Measurements from ENCODE around the gene RMI2.
"Not testable (repeated sequence)": the region's sequence is repeated elsewhere in the genome, so short reads cannot be mapped to it uniquely, and the experiment has no call there.

The RMI2 gene

GRCh38 chr16:11356573-11357331 lies 11.5 kb downstream of the RMI2 start:
- DNase-seq: peak; percentile 26

- no peak for DNase-seq
These were observed 13.3 kb downstream of the RMI2 start for GRCh38 chr16:11358531-11358930.

GRCh38 chr16:11359370-11359769 lies 14.1 kb downstream of the RMI2 start:
- no peak for DNase-seq

- no peak for DNase-seq
These were observed 15.5 kb downstream of the RMI2 start for GRCh38 chr16:11360641-11361373.

GRCh38 chr16:11361701-11362451 lies 16.6 kb downstream of the RMI2 start:
- no peak for DNase-seq

- no peak for DNase-seq
These were observed 18.6 kb downstream of the RMI2 start for GRCh38 chr16:11363927-11364258.

- no peak for DNase-seq
These were observed 22.2 kb downstream of the RMI2 start for GRCh38 chr16:11367483-11367906.

DNA sequence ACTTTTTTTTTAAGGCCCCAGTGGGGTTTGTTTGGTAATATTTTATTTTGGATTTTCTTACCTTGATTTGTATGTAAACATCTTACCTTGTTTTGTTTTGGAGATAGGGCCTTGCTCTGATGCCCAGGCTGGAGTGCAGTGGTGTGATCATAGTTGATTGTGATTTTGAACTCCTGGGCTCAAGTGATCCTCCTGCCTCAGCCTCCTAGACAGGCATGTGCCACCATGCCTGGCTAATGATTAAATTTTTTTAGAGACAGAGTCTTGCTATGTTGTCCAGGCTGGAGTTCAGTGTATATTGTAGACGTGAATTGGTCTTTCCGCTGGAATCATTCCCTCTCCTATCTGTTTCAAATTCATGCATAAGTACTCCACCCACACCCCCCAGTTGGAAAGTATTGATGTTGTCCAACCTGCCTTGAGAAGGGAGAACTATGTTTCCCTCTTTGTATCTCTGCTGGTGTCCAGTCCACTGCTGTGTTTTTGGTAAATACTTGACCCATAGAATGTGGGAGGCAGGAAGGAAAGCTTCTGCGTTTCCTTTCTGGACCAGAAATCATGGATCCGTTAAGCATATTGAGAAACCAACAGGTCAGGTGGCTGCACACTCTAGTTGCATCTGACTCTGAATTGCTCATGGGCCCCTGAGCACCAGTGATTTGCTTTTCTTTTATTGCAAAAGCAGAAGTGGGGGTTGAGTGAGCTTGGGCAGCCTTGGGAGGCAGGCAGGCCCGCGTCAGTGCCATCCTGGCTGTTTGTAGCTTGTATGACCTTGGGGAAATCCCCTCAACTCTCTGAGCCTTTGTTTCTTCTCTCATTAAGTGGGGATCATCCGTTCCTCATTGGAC lies 25.0 kb downstream of the RMI2 start:
- DNase-seq: no peak

- not testable (repeated sequence) for DNase-seq
These were observed 25.6 kb downstream of the RMI2 start for GRCh38 chr16:11370932-11371279.

GRCh38 chr16:11372073-11372828 lies 27.0 kb downstream of the RMI2 start:
- no peak for DNase-seq

- DNase-seq: no peak
These were observed 27.6 kb downstream of the RMI2 start for GRCh38 chr16:11372829-11373306.

- DNase-seq: no peak
These were observed 29.0 kb downstream of the RMI2 start for GRCh38 chr16:11374255-11374654.

GRCh38 chr16:11377154-11377553 lies 31.9 kb downstream of the RMI2 start:
- no peak for DNase-seq

GRCh38 chr16:11378951-11379350 lies 33.7 kb downstream of the RMI2 start:
- not testable (repeated sequence) for DNase-seq

GRCh38 chr16:11379420-11379819 lies 34.2 kb downstream of the RMI2 start:
- DNase-seq: no peak

DNA sequence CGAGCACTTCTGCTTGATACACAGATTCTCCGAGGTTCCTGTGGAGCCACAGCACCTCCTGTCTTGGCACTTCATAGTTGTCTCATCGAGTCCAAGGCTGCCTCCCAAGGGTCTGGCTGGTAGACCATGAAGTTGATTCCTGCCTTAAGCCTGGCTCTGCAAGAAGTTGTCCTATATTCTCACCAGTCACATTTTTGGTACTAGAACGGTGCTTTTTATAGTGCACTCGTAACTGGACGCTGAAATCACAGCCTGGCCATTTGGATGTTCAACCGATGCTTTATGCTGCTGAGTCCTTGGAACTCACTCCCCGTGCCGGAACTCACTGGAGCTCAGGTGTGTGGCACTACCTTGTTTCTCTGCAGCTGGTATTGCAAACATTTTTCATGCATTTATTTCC lies 35.6 kb downstream of the RMI2 start:
- DNase-seq: no peak

DNA sequence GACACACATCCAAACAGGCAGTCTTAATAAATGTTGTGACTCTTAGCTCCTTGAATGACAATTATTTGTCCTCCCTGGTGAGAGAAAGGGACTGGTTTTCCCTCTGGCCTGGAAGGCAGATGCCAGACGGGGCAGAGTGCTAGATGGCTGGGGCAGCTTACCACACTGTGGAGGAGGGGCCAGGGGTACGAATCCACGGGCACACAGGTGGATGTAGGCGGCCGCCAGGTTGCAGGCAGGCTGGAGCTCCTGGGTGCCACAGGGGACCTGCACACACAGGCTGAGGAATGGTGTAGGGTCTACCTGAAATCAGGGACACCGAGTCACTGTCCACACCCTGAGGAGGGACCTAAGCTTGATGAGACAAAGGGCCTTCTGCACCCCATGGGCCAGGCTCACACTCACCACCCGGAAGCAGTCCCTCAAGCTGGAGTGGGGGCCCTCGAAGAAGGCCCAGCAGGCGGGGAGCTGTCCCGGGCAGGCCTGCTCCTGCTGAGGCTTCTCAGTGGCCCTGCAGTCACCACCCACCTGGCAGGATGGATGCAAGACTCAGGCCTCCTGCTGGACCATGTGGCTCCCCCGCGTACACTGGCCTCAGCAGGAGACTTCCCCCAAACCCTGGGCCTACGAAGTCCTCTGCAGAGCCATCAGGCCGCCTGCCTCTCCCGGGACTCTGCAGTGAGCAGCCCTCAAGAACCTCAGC lies 38.4 kb downstream of the RMI2 start:
- DNase-seq: no peak

DNA sequence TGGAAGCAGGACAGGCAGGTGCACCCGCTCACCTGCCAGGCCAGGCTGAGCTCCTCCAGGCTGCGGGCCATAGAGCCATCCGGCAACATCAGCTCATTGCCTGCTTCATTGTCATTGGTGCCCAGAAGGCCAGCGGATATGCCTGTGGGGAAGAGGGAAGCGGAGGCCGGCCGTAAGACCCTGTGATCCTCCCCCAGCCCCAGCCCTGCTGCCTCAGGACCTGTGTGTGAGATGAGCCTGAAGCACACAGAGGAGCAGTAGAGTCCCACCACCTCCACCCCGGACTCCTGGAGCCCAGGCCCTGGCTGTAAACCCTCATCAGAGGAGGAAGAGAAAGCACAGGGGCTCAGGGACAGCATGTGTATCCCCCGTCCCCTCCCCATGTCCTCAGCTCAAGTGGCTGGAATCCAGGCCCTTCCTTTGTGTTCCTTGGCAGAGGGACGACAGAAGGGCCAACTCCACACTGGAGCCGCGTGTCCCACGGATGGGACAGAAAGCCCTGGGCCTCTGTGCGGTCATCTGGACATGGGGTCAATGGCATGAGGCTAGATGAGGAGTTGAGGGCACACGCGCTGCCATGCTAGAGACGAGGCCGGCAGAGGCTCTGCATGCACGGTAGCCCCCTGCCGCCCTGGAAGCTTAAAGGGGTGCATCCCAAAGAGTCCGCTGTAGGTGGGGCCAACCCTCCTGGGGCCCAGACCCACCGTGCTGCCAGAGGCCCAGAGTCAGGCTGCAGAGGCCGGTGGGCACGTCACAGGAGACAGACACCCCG lies 39.1 kb downstream of the RMI2 start:
- DNase-seq: no peak

- DNase-seq: no peak
These were observed 39.8 kb downstream of the RMI2 start for GRCh38 chr16:11384956-11385586.

DNA sequence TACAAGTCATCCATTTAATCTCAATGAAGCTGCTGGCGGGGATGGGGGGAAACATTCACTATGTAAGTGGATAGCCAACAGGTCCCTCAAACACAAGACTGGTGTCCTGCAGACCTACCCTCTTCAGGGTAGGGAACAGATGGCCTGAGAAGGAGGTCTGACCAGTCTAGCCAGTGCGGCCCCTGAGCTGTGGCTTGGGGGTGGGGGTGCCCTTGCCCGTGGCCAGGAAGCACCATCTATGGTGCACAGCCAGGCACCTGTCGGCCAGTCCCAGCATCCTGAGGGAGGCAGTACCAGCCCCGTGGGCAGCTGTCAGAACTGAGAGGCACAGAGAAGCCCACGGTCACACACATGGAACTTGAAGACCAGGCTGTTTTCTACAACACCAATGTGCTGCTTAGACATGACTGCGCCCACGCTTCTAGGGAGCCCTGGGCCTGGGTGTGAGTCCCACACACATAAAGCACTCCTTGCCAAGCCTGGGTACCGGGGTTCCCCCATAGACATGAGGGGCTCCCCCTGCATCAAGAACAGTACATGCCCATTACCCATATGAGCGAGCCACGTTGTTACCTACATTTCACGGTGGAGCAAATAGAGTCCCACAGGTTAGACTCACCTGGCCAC lies 40.9 kb downstream of the RMI2 start:
- no peak for DNase-seq
